Thyroid gland (tissue), 4 donors: Measurements from ENCODE around the gene CD72.
A peak's percentile ranks its signal among the peaks of the same experiment; 100 is the strongest.

Experiments used
- CTCF ChIP-seq, 6 experiments: fragments of 200-600 bp in 3 of 6; fragments of 450-650 bp in 3 of 6; sonication (generic) in 3 of 6; IDR thresholded peaks; one replicate each; pipeline ENCODE4 v1.5.1; 2016 to 2019; ENCODE audit warnings: antibody characterized with exemption in 6 of 6, mild to moderate bottlenecking in 2 of 6, inconsistent platforms in 1 of 6, moderate library complexity in 1 of 6
- POLR2A ChIP-seq, 2 donors: fragments of 450-650 bp; IDR thresholded peaks; one replicate each; pipeline ENCODE4 v1.6.1; 2017; ENCODE audit warnings: antibody characterized with exemption in 2 of 2, mild to moderate bottlenecking in 2 of 2, moderate library complexity in 1 of 2

- TF ChIP-seq CTCF (IDR thresholded peaks at IDR 0.05) (peak in 5 of 6 experiments; percentile 21 to 59 (median 55)), POLR2A (IDR thresholded peaks at IDR 0.05) (peak in 1 of 2 donors; percentile 95)
Observed at GRCh38 chr9:35658137-35658967, 40.1 kb upstream of the CD72 start, which contains the start of gene CCDC107.
